CD1c-positive myeloid dendritic cell (primary cell): ENCODE results near the gene HAPLN2.

Experiments
- DNase-seq: peaks from one replicate; pipeline ENCODE4 v3.0.0-alpha.2; 2016; ENCODE audit errors: extremely low spot score

Gene HAPLN2

DNA sequence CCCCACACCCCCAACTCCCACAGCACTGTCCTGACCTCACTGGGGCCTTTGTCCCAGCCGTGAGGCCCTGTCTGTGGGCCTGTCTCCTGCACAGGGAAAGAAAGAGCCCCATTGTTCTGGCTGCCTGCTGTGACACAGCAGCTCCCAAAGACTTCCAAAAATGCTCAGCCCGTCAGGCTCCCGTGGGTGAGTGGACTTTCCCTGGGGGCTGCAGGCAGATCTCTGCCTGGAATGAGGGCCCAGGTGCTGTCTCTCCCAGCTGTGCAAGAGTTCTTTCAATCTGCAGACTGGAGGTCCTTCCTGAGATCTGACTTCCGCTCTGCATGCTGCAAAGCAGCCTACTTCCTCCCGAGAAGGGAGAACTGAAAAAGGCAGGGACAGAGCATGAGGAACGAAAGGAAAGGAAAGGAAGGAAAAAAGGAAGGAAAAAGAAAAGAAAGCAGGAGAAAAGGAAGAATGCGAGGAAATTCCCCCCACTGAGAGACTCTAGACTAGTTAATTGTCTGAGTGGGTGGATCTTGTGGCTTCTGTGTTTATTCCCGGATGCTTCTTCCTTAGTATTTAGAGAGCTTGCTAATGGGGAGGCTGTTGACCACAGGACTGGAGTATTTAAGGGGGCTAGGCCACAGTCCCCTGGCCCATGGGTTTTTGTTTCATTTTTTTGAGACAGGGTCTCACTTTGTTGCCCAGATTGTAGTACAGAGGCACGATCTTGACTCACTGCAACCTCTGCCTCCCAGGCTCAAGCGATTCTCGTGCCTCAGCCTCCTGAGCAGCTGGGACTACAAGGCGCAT lies 43.0 kb downstream of the HAPLN2 start:
- DNase-seq = peak; percentile 69

DNA sequence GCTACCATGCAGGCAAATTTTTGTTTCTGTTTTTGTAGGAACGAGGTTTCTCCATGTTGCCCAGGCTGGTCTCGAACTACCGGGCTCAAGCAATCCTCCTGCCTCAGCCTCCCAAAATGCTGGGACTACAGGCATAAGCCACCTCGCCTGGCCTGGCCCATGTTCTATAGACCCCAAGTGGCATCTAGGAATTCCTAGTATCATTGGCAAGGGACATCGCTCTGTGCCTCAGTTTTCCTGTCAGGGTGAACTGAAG lies 43.5 kb downstream of the HAPLN2 start:
- DNase-seq = no peak

DNA sequence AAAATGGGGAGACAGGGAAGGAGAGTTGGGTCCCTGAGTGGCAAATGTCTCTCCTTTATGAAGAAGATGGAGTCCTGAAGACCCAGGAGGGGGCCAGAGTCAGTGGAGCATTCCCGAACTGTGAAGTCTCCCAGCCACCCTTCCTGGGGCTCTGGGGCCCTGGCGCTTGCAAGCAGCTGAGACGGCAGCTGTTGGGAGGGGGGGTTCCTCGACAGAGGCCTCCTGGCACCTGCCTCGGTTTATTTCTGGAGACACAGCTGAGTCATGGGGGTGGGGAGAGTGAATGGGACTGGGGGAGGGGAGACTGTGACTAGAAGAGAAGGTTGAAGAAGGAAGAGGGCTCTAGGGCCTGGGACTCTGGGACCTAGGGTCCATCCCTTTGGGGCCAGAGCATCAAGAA lies 44.0 kb downstream of the HAPLN2 start:
- no peak for DNase-seq

DNA sequence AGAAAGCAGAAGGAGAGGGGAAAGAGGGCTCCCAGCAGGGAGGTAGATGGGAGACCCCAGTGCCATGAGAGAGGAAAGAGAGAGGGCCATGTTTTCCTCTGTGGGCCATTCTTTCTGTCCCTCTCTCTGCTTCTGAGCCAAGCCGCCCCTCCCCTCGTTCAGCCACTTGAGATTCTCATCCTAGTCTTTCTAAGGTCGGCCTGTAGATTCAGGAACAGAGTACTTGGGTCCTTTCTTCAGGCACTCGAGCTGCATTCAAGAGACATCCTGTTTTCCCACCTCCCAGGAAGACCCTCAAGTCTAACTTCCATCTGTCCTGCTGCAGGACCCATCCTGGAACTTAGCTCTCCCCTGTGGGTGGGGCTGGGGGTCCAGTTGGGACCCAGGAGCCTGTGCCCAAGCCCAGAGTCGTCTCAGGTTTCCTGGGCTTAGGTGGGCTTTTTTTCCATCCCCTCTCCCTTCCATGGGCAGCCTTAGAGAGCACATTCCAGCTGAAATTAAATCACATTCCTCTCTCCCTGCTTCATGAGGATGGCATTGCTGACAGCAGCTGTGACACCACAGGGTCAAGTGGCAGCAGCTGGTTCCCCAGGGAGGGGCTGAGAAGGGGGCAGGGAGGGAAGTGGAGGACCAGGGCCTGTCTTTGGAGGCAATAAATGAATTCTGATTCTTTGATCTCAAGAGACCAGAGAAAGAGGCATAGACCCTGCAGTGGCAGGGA lies 45.0 kb downstream of the HAPLN2 start:
- no peak for DNase-seq

- DNase-seq = peak; percentile 54
These were observed 45.7 kb downstream of the HAPLN2 start for GRCh38 chr1:156664767-156665411.

- DNase-seq = no peak
These were observed 46.3 kb downstream of the HAPLN2 start for GRCh38 chr1:156665539-156665938.

GRCh38 chr1:156666862-156667609 lies 47.8 kb downstream of the HAPLN2 start:
- no peak for DNase-seq

GRCh38 chr1:156667610-156667967 lies 48.4 kb downstream of the HAPLN2 start:
- no peak for DNase-seq

- no peak for DNase-seq
These were observed 48.9 kb downstream of the HAPLN2 start for GRCh38 chr1:156667968-156668709.

GRCh38 chr1:156668801-156669637 lies 49.8 kb downstream of the HAPLN2 start:
- DNase-seq = no peak

- DNase-seq = no peak
These were observed 50.6 kb downstream of the HAPLN2 start for GRCh38 chr1:156669794-156670193.

- no peak for DNase-seq
These were observed 51.1 kb downstream of the HAPLN2 start for GRCh38 chr1:156670359-156670758.

DNA sequence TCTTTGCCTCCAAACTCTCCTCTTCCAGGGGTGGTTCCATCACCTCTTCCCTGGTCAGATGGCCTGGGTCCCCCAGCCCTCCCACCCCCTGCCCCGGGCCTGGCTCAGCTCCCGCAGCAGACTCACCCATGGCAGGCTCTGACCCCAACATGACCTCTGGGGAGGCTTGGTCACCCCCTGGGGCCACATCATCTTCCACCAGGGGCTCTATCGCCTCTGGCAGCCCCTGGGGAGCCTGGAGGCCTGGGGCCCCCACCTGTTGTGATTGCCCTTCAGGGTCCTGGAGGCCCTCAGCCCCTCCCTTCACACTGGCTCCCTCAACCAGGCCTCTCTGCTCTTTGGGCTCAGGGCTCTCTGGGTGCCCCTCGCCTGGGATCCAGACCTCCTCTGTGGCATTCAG lies 51.6 kb downstream of the HAPLN2 start:
- DNase-seq = no peak

GRCh38 chr1:156671804-156672203 lies 52.6 kb downstream of the HAPLN2 start:
- DNase-seq = no peak

DNA sequence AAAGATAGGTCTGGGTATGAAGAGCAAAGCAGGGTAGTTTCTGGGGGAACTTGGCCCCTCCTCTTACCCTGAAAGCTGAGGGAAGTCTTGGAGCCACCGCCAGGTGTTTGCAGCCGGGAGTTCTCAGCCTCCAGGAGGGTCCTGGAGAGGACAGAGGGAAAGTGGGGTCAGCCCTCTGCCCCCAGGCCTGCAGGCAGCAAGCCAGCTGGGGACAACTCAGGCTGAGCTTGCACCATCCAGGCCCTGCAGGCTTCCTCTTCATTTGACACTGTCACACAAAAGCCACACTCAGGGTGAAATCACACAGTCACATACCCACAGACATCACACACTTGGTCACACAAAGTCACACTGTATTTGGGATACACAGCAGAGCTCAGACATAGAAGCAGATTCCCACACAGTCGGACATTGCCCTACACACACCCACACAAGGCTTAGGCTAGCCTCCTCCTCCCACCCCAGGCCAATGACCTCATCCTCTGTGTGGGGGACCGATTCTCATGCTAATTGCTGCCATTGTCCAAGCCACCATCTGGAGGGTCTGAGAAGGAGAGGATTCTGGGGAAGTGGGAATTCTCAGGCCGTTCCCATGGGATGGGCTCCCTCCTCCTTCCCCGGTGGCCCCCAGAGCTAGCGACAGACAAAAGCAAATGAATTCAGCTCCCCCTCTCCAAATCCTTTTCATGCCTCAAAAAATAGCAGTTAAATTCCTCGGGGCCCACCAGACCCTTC lies 54.3 kb downstream of the HAPLN2 start:
- DNase-seq = peak; percentile 37
